Muscle of leg (tissue), 11 donors: ENCODE results near the gene FAM234B. TPM values are rescaled to one million over a fixed set of nuclear protein-coding genes. Genes with fewer than 3 reads are reported as not detected.
A peak's percentile ranks its signal among the peaks of the same experiment; 100 is the strongest.

Experiments used
- DNase-seq: peaks from one replicate; pipeline ENCODE4 v3.0.0; 2013
- H3K27ac ChIP-seq: one replicate; pipeline ENCODE4 v1.5.1; 2013; ENCODE audit warnings: mild to moderate bottlenecking, low read length, control low read depth
- H3K27me3 ChIP-seq: one replicate; pipeline ENCODE4 v1.6.1; 2013; ENCODE audit warnings: low read length; ENCODE audit not compliant: control insufficient read depth, insufficient read depth
- H3K36me3 ChIP-seq: one replicate; pipeline ENCODE4 v1.6.1; 2013; ENCODE audit warnings: low read length; ENCODE audit not compliant: control insufficient read depth, insufficient read depth
- H3K4me1 ChIP-seq: one replicate; pipeline ENCODE4 v1.6.1; 2013; ENCODE audit warnings: low read length; ENCODE audit not compliant: control insufficient read depth, insufficient read depth
- H3K4me3 ChIP-seq: one replicate; pipeline ENCODE4 v1.5.1; 2013; ENCODE audit warnings: low read length, control low read depth
- H3K9me3 ChIP-seq: replicated peaks from 2 replicates; pipeline ENCODE4 v1.6.1; 2013; ENCODE audit warnings: low read depth, low read length; ENCODE audit not compliant: control insufficient read depth
- WGBS: methylation state at CpG from one replicate; pipeline ENCODE4 v1.1.5; 2013; ENCODE audit warnings: missing lambda C conversion rate; ENCODE audit not compliant: insufficient coverage; 5-methylcytosine and 5-hydroxymethylcytosine counted together
- polyA plus RNA-seq, 8 donors: library from polyadenylated mRNA; unstranded; fragments of 120-200 nt; gene quantifications; one replicate each; pipeline versions ENCODE4 v1.2.1 to v1.2.3, GENCODE V29; 2013; ENCODE audit warnings: inconsistent platforms in 1 of 8, low replicate concordance in 1 of 8; ENCODE audit not compliant: insufficient read length in 8 of 8, insufficient read depth in 1 of 8
- total RNA-seq: library from RNA; stranded (reverse); fragments of 120-200 nt; gene quantifications from one replicate; pipeline ENCODE4 v1.2.4, GENCODE V29; 2013

Gene FAM234B
- total and polyA plus RNA-seq, 9 donors, result 2.8 to 7.2 (median 5.0) TPM

DNA sequence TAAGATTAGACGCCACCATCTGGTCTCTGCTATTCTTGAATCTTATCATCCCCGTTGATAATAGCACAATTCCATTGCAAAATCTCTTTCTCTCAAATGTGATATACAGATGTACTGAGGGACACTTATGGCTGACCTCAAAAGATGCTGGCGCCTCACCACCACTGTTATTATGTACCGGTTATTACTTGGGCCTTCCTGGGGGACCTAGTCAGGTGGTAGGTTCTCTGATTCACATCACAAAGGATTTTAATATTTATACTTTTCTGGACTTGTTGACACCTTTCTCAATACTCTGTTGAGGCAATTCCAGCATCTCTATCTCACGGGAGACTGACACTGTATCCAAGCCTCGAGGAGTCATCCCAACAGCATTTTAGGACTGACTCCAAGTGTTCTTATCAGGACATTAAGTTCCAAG is 21.3 kb upstream of the FAM234B start:
- H3K27ac ChIP-seq, result no peak overlapping the region
- H3K9me3 ChIP-seq, result no peaks in the 10 kb centered on the region
- no peaks in the 10 kb centered on the region for H3K27me3 ChIP-seq
- DNase-seq, result peak; percentile 72
- no CpG with 5 or more reads among the region's 6 CpGs for WGBS
- H3K4me1 ChIP-seq, result no peaks in the 10 kb centered on the region
- no peaks in the 10 kb centered on the region for H3K36me3 ChIP-seq
- no peak overlapping the region for H3K4me3 ChIP-seq

- DNase-seq, result peak; percentile 82
- H3K27me3 ChIP-seq, result no peaks in the 10 kb centered on the region
- no peak overlapping the region for H3K27ac ChIP-seq
- no peaks in the 10 kb centered on the region for H3K4me1 ChIP-seq
- WGBS, result 55% methylated on average over 2 of the region's 6 CpGs
- no peaks in the 10 kb centered on the region for H3K36me3 ChIP-seq
- no peak overlapping the region for H3K4me3 ChIP-seq
- H3K9me3 ChIP-seq, result no peaks in the 10 kb centered on the region
Measured at GRCh38 chr12:13023811-13024530, 20.2 kb upstream of the FAM234B start.

DNA sequence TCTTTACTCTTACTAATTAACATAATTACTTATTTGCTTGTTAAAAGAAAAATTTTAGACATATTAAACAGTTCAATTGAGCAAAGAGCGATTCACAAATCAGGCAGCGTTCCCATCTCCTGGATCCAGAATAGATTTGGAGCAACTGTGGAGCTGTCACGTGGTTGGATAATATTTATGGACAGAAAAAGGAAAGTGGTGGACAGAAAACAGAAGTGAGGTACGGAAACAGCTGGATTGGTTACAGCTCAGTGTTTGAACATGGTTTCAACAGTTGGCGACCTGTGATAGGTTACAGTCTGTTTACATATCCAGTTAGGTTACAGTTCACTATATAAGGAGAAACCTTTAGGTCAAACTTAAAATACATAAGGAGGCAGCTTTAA is 19.7 kb upstream of the FAM234B start:
- peak; percentile 49 for DNase-seq
- no peaks in the 10 kb centered on the region for H3K9me3 ChIP-seq
- H3K4me3 ChIP-seq, result no peak overlapping the region
- no peaks in the 10 kb centered on the region for H3K4me1 ChIP-seq
- H3K36me3 ChIP-seq, result no peaks in the 10 kb centered on the region
- WGBS, result 79% methylated on average over 3 of the region's 5 CpGs
- H3K27ac ChIP-seq, result no peak overlapping the region
- H3K27me3 ChIP-seq, result no peaks in the 10 kb centered on the region

GRCh38 chr12:13026286-13026685 is 17.9 kb upstream of the FAM234B start:
- H3K4me1 ChIP-seq, result no peaks in the 10 kb centered on the region
- peak; percentile 88 for DNase-seq

DNA sequence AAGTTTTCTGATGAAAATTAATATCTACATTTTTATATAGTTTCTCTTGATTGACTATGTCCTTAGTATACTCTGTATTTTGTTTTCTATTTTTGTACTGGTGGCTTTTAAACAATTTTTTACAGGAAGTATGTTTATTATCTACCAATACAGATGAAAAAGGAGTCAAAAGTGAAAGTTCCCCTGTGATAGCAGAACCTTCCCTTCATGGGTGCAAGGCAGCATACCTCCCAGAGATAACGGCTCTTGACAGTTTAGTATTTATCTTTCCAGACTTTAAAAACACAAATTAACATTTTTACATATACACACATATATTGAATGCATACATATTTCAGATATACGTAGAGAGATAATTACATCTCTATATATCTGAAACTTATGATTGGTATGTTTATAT is 17.1 kb upstream of the FAM234B start:
- no peaks in the 10 kb centered on the region for H3K36me3 ChIP-seq
- no CpG with 5 or more reads among the region's 2 CpGs for WGBS

More at GRCh38 chr12:13026286-13026685, 17.9 kb upstream of the FAM234B start:
- Histone ChIP-seq H3K36me3 (no peaks in the 10 kb centered on the region), H3K4me3 (no peak overlapping the region), H3K27me3 (no peaks in the 10 kb centered on the region), H3K9me3 (no peaks in the 10 kb centered on the region), H3K27ac (no peak overlapping the region)
- WGBS, result no CpG with 5 or more reads among the region's 1 CpG

DNA sequence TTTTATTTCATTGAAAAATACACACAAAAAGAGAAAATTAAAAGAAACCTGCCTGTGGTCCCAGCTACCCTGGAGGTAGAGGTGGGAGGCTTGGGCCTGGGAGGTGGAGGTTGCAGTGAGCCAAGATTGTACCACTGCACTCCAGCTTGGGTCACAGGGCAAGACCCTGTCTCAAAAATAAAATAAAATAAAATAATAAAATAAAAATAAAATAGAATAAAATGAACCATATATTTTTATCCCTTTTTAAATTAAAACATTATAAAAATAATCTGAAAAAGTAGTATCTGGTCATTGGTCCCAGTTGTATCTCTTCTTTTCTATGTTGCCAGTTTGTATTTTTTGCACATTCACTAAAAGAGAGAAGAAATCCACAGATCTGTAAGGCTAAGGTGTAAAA is 16.7 kb upstream of the FAM234B start:
- Histone ChIP-seq H3K36me3 (no peaks in the 10 kb centered on the region), H3K27ac (no peak overlapping the region), H3K9me3 (no peaks in the 10 kb centered on the region), H3K4me1 (no peaks in the 10 kb centered on the region), H3K27me3 (no peaks in the 10 kb centered on the region), H3K4me3 (no peak overlapping the region)
- no peak for DNase-seq

More for the DNA sequence above, 17.1 kb upstream of the FAM234B start:
- DNase-seq, result no peak
- Histone ChIP-seq H3K4me3 (no peak overlapping the region), H3K9me3 (no peaks in the 10 kb centered on the region), H3K27me3 (no peaks in the 10 kb centered on the region), H3K27ac (no peak overlapping the region), H3K4me1 (no peaks in the 10 kb centered on the region)

- Histone ChIP-seq H3K27ac (no peak overlapping the region), H3K36me3 (no peaks in the 10 kb centered on the region), H3K27me3 (no peaks in the 10 kb centered on the region), H3K4me1 (peaks cover 3% of the 10 kb centered on the region), H3K4me3 (no peak overlapping the region), H3K9me3 (no peaks in the 10 kb centered on the region)
- peak; percentile 35 for DNase-seq
- WGBS, result 100% methylated on average over 1 of the region's 4 CpGs
Measured at GRCh38 chr12:13028825-13029570, 15.2 kb upstream of the FAM234B start.

DNA sequence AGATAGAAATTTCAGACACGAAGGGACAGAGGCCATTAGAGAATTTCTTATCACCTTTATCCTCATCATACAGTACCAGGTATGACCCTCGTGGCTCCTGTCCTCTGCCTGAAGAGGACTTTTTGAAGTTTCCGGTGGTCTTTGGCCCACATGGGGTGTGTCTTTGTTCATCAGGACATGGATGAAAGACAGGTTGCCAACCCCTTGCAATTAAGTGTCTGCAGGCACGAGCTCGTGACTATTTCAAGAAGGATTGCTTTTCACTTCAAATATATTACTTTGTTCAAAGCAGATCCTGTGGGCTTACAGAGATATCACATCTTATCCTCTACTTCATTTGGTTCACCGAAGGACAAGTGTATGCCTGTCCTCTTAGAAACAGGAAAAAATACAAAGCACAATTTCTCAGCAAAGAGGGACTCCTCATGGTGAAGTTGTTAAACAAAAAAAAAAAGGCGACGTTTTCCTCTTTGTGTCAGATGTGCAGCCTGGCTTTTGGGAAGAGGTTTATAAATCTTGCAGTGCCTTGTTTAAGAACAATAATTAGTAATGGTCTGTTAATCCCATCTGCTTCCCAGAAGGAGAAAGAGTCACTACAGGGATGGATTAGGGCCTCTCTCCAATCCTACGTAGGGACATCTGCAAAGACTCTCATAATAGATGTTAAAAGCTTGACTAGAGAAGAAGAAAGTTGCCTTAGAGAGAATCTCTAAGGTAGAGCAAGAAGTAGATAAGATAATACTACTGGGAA is 13.5 kb upstream of the FAM234B start:
- no peak for DNase-seq
- H3K4me1 ChIP-seq, result peaks cover 3% of the 10 kb centered on the region
- no peaks in the 10 kb centered on the region for H3K9me3 ChIP-seq
- no peak overlapping the region for H3K27ac ChIP-seq
- no peaks in the 10 kb centered on the region for H3K27me3 ChIP-seq
- 80% methylated on average over 2 of the region's 9 CpGs for WGBS
- no peak overlapping the region for H3K4me3 ChIP-seq
- no peaks in the 10 kb centered on the region for H3K36me3 ChIP-seq

- Histone ChIP-seq H3K36me3 (no peaks in the 10 kb centered on the region), H3K27ac (no peak overlapping the region), H3K27me3 (no peaks in the 10 kb centered on the region), H3K4me1 (peaks cover 3% of the 10 kb centered on the region), H3K4me3 (no peak overlapping the region), H3K9me3 (no peaks in the 10 kb centered on the region)
- 100% methylated on average over 1 of the region's 2 CpGs for WGBS
- DNase-seq, result no peak
Measured at GRCh38 chr12:13032164-13032563, 12.0 kb upstream of the FAM234B start.

- no peaks in the 10 kb centered on the region for H3K36me3 ChIP-seq
- WGBS, result 44% methylated on average over 4 of the region's 5 CpGs
- no peak overlapping the region for H3K4me3 ChIP-seq
- no peaks in the 10 kb centered on the region for H3K27me3 ChIP-seq
- DNase-seq, result peak; percentile 39
- H3K27ac ChIP-seq, result no peak overlapping the region
- H3K9me3 ChIP-seq, result no peaks in the 10 kb centered on the region
- peaks cover 3% of the 10 kb centered on the region for H3K4me1 ChIP-seq
Measured at GRCh38 chr12:13033476-13033875, 10.7 kb upstream of the FAM234B start.
